ENCODE data around the gene LTK.

Gene LTK

DNA sequence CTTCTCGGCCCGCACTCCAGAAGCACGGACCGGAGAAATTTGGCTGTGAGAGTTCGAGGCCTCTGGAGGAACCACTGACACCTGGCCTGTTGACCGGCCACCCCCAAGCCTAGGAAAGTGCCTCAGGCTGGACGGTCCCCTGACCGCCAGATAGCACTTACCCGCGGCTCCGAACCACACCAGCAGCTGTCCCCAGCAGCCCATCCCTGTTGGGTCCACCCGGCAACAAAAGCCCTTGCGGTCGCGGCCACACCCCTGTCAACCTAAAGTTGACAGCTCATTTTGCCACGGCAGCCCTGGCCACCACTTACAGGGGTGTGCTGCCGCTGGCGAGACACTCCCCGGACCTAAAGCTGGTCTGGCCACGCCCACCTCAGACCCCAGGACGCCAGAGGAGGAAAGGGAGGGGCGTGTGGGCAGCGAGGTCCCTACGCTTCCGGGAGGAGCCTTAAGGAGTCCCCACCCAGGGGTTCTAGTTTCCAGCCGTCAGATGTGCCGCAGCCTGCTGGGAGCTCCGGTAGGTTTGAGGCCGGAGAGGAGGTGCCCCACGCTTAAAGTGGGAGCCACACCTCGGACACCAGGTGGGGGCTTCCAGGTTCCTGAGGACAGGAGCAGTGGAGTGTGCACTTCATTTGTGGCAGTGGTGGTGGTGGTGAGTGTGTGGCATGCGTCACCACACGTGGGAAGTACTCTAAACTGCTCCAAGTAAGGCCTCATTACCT, at the start of gene LTK:
LTK (minus strand) TSS at position 322 of the 722 bp plus-strand sequence; CDS start at position 204, 118 bp downstream.
- TF ChIP-seq, protein P1, sequence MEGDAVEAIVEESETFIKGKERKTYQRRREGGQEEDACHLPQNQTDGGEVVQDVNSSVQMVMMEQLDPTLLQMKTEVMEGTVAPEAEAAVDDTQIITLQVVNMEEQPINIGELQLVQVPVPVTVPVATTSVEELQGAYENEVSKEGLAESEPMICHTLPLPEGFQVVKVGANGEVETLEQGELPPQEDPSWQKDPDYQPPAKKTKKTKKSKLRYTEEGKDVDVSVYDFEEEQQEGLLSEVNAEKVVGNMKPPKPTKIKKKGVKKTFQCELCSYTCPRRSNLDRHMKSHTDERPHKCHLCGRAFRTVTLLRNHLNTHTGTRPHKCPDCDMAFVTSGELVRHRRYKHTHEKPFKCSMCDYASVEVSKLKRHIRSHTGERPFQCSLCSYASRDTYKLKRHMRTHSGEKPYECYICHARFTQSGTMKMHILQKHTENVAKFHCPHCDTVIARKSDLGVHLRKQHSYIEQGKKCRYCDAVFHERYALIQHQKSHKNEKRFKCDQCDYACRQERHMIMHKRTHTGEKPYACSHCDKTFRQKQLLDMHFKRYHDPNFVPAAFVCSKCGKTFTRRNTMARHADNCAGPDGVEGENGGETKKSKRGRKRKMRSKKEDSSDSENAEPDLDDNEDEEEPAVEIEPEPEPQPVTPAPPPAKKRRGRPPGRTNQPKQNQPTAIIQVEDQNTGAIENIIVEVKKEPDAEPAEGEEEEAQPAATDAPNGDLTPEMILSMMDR (IDR thresholded peaks at IDR 0.05), result no peak

- TF ChIP-seq, protein P1 (IDR thresholded peaks at IDR 0.05), result no peak
These were observed 49.2 kb upstream of the LTK start for GRCh38 chr15:41562784-41563198.

DNA sequence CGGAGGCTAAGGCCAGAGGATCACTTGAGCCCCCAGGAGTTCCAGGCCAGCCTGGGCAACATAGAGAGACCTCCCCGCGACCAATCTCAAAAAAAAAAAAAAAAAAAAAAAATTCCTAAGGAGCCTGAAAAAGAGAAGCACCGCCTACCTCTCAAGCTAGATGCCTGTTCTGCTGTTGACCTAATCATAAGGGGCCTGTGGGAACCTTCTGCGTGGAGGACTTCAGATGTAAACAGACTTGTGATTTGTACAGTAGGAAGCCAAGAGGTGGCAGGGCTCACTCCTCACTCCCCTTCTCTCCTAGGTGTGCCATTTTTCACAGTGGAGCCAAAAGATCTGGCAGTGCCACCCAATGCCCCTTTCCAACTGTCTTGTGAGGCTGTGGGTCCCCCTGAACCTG, 48.6 kb upstream of the LTK start:
- TF ChIP-seq, protein P1 (IDR thresholded peaks at IDR 0.05), result no peak

- TF ChIP-seq, protein P1 (IDR thresholded peaks at IDR 0.05), result no peak
These were observed 48.1 kb upstream of the LTK start for GRCh38 chr15:41561777-41562145.

GRCh38 chr15:41561104-41561776, 47.6 kb upstream of the LTK start:
- TF ChIP-seq, protein P1 (IDR thresholded peaks at IDR 0.05), result no peak

- TF ChIP-seq, protein P1 (IDR thresholded peaks at IDR 0.05), result no peak
These were observed 46.9 kb upstream of the LTK start for GRCh38 chr15:41560572-41560874.

- TF ChIP-seq, protein P1 (IDR thresholded peaks at IDR 0.05), result no peak
These were observed 45.7 kb upstream of the LTK start for GRCh38 chr15:41559239-41559782.
